Esophagus muscularis mucosa (tissue), 4 donors: ENCODE measurements around the gene TRIM37.

Source experiments
- CTCF ChIP-seq, 3 experiments: fragments of 200-600 bp in 2 of 3; fragments of 450-650 bp in 1 of 3; sonication (generic) in 2 of 3; IDR thresholded peaks; one replicate each; pipeline ENCODE4 v1.5.1; 2017 to 2019; ENCODE audit warnings: antibody characterized with exemption in 3 of 3, mild to moderate bottlenecking in 2 of 3, moderate library complexity in 1 of 3
- EP300 ChIP-seq: sonication (generic); formaldehyde crosslinking; IDR thresholded peaks from one replicate; pipeline ENCODE4 v1.6.1; 2017; ENCODE audit warnings: antibody characterized with exemption
- POLR2A ChIP-seq: fragments of 450-650 bp; IDR thresholded peaks from one replicate; pipeline ENCODE4 v1.6.1; 2017; ENCODE audit warnings: antibody characterized with exemption, moderate library complexity, mild to moderate bottlenecking, low read depth
- POLR2AphosphoS5 ChIP-seq, 2 donors: sonication (generic); formaldehyde crosslinking; IDR thresholded peaks; one replicate each; pipeline ENCODE4 v1.6.1; 2017; ENCODE audit warnings: antibody characterized with exemption in 2 of 2

GRCh38 chr17:59046192-59046591 is 60.5 kb downstream of the TRIM37 start:
- TF ChIP-seq POLR2AphosphoS5 (IDR thresholded peaks at IDR 0.05) (no peak), CTCF (IDR thresholded peaks at IDR 0.05) (no peak), POLR2A (no peak), EP300 (no peak)
